NCI-H748 treated with DMSO at 0.1 percent for 48 hours (cell line): ENCODE measurements around the gene DESI1.

ENCODE experiments used
- DNase-seq: peaks from one replicate; lab custom pipeline; 2025; lab: John Stamatoyannopoulos, UW

The DESI1 gene

DNA sequence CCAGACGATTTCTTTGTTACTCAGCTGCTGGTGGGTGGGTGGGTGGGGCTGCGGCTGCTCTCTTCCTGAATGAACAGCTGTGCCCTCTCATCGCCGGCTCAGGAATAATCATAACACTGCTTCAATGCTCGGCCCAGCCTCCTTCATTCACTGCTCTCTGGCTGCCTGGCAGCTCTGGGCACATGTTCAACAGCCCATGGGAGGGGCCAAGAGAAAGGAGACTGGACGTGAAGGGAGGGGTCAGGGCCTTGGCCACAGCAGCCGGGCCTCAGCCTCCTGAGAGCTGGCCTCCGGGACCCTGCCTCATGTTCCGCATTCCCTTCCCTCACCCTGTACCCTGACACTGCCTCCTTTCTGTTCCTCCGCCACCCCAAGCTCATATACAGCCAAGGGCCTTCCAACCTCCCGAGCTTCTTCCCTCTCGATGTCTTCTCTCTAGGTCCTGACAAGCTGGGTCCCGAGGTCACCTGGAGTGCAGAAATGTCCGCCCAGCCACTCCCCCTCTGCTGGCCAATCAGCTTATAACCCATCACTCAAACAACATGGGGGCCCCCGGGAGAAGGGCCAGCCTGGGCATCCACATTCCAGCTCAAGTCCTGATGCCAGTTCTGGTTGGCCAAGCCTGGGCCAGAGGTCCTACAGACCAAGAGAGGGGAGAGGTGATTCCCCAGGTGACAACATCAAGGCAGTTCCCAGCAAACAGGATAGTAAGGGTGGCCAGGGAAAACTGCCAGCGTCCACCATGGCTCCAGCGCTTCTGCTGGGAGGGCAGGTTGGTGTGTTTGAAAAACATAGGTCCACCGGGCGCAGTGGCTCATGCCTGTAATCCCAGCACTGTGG, 63.2 kb downstream of the DESI1 start:
- DNase-seq: no peak

DNA sequence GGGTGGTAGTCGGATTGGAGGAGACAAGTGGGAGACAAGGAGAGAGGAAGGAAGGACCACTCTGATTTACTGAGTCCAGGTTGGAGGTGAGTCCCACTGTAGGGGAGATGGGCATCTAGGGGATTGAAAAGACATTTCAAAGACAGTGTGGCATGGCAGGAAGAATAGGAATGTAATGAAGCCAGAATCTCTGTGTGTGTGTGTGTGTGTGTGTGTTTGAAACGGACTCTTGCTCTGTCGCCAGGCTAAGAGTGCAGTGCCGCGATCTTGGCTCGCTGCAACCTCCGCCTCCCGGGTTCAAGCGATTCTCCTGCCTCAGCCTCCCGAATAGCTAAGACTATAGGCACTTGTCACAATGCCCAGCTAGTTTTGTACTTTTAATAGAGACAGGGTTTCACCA, 64.3 kb downstream of the DESI1 start:
- no peak for DNase-seq

DNA sequence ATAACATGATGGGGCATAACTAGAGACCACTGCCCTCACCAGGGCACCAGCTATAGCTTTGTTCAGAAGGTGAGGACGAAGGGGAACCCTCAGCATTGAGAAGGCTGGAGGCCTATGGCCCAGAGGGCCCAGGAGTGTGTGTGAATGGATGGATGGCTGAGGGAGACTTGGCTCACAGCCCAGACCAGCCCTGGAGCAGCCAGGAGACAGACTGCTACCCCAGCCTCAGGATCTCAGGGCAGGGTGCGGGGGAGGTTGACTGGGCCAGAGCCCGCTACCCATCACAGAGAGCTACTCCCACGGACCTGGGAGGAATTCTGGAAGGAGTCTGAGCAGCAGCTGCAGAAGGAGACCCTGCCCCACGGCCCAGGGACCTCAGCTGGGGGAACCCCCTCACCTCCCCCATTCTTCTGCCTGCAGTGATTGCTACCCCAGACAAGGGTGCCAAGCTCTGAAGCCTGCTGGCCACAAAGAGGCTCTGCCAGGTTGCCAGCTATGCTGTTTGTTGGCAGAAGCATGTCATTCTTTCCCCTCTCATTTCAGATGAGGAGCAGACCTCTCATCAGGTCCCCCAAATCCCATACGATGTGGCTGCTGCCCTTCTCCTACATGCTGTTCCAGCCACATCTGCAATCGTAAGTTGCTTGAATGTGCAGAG, 65.4 kb downstream of the DESI1 start:
- no peak for DNase-seq

DNA sequence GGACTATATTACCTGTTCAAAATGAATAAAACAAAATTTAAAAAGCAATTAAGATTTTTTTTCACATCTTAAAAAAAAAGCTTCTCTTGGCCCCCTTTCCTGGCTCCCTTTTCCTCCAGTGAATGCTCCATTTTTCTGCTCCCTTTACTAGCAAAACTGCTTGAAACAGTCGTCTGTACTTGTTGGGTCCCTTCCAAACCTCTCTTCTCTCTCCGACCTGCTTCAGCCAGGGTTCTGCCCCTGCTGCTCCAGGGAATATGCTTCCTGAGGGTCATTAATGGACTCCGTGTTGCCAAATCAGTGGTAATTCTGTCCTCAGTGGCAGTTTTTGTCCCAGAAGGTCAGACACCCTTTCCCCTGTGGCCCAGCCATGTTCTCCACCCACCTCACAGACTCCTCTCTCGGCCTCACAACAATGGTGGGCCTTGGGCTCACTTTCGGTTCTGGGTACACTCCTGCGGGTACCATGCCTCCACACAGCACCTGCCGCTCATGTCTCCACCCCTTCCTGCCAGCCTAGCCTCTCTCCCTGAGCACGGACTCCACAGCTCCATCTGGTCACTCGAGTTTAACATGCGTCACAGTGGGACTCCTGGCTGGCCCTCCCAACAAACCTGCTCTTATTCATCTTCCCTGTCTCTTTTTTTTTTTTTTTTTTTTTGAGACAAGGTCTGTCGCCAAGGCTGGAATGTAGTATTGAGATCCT, 68.8 kb downstream of the DESI1 start:
- DNase-seq: no peak

DNA sequence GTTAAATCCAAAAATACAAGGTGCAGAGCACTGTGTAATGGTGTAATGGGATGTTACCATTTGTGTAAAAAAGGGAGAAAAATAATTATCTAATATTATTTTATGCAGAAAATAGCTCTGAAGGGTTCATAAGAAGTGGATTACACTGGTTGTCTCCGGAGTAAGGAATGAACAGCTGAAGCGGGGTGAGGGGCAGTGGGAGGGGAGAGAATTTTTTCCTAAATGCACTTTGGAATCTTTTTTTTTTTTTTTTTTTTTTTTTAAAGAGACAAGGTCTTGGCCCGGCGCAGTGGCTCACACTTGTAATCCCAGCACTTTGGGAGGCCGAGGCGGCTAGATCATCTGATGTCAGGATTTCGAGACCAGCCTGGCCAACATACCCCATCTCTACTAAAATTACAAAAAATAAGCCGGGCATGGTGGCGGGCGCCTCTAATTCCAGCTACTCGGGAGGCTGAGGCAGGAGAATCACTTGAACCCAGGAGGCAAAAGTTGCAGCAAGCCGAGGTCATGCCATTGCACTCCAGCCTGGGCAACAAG, 69.8 kb downstream of the DESI1 start:
- no peak for DNase-seq

DNA sequence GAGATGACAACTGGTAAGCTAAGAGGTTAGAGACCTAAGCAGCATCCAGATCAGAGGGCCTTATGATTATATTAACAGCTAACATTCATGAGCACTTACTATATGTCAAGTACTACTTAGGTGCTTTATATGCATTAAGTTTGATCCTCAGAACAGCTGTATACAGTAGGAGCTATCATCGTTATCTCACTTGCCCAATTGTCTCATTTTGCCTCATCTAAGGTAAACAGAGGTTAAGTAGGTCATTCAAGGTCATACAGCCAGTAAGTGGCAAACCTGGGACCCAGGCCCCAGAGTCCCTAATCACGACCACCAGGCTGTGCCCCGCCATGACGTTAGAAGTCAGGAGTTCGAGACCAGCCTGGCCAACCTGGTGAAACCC, 72.0 kb downstream of the DESI1 start:
- DNase-seq: no peak
